Middle frontal gyrus (tissue), 1 donor: ENCODE results near the gene NTMT1.
"Not testable (repeated sequence)": the region's sequence is repeated elsewhere in the genome, so short reads cannot be mapped to it uniquely, and the experiment has no call there.

Source experiments
- DNase-seq: peaks from one replicate; pipeline ENCODE4 v3.0.0-alpha.2; 2015; ENCODE audit warnings: low spot score; ENCODE audit errors: extremely low spot score

The NTMT1 gene

GRCh38 chr9:129649726-129650679, 24.0 kb downstream of the NTMT1 start:
- DNase-seq = no peak

GRCh38 chr9:129650680-129651235, 24.8 kb downstream of the NTMT1 start:
- no peak for DNase-seq

DNA sequence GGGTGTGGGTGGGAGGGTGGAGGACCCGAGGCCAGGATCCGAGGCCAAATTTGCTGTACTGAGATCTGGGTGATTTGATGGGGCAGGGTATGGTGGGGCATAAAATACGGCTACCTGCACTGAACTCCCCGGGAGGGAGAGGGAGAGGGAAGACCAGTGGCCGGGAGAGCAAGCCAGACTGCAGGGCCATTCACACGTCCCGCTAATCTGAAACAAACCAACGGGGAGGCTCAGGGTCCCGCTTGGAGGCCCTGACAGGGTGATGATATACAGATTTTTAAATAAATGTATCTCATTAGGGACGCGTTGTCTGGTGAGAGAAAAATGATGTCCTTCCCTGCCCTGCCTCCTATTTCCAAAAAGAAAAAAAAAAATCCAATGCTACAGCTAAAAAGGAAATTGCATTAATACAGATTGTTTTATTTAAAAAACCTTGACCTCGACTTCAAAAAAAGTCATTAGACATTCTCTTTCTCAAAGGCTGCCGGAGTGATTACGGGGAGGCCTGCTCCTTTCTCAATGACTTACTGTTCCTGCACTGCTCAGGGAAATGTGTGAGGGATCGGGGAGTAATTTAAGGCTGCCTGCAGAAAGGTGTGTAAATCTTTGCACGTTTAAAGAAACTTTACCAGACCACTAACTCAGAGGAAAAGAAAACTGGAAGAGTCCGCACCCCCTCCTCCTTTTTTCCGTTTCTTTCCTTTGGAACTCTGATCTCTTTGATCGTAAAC, 28.0 kb downstream of the NTMT1 start:
- DNase-seq = no peak

GRCh38 chr9:129654554-129655040, 28.6 kb downstream of the NTMT1 start:
- DNase-seq = no peak

- DNase-seq = no peak
Measured at GRCh38 chr9:129655154-129655553, 29.2 kb downstream of the NTMT1 start.

DNA sequence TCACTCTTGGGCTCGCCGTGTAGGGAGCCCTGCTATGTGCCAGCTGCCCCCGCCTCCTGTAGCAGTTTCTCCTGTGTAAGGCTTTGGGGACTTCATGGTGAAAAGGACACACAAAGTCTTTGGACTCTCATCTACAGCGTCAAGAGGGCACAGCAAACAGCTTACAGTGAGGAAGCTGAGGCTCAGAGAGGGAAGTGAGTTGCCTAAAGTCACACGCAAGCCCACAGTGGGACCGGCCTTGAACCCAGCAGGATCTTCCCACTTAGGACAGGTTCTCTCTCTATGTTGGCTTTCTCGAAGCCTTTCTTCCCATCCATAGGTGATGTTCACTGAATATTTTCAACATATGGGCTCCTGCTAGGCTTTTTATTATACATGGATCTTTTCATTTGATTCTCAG, 29.7 kb downstream of the NTMT1 start:
- DNase-seq = no peak

- no peak for DNase-seq
Measured at GRCh38 chr9:129656795-129657390, 30.9 kb downstream of the NTMT1 start.

GRCh38 chr9:129661029-129661428, 35.1 kb downstream of the NTMT1 start:
- no peak for DNase-seq

GRCh38 chr9:129662239-129662638, 36.3 kb downstream of the NTMT1 start:
- DNase-seq = not testable (repeated sequence)

DNA sequence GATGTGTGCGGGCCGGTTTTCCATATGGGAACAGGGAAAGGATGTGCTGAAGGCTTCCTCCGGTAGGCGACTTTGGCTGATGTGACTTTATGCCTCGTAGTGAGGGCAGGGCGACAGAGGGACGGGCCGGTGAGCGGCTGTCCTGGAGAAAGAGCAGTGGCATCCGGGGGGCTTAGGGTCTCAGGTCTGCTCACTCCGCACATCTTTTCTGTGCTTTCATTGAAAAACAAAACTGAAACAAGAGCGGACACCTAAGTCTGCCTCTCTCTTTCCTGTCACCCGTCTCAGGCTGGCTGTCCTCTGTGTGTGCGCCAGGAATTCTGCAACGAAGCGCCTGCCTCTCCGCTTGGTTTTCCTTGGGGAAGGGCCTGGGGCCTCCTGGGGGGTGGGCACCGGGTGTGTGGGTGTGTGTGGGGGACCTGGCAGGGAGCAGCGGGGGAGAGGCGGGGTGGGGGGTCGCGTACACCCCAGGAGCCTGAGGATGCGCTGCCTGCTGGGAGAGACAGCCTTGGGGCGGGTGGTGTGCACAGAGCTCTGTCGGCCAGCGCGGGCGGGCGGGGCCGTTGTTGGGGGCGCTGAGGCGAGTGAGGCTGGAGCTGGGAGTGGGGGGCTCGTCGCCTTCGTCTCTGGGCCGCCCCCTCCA, 38.9 kb downstream of the NTMT1 start:
- DNase-seq = no peak

- DNase-seq = no peak
Measured at GRCh38 chr9:129665389-129665775, 39.4 kb downstream of the NTMT1 start, which contains the start of gene PRRX2. Gene PRRX2 (plus strand): TSS chr9:129665647. CDS start chr9:129665868, 221 bp downstream.

DNA sequence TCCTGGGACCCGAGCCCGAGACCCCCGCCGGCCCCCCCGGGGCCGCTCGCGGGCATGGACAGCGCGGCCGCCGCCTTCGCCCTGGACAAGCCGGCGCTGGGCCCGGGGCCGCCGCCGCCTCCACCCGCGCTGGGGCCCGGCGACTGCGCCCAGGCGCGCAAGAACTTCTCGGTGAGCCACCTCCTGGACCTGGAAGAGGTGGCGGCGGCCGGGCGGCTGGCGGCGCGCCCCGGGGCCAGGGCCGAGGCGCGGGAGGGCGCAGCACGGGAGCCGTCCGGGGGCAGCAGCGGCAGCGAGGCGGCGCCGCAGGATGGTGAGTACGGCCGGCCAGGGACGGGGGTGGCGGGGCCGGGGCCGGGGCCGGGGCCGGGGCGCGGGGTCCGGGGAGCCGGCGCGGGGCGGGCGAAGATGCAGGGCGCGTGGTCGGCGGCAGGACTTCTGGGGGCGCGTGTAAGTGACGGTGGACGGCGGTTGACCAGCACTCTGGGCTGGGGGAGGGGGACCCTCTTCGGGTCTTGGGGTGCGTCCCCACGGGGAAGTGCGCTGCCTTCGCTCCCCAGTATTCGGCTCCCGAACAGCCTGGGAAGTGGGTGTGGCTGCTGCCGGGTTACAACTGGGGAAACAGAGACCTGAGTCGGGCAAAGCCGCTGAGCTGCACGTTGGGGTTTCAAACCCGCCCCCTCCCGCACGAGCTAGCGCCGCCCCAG, 40.0 kb downstream of the NTMT1 start:
- DNase-seq = no peak

DNA sequence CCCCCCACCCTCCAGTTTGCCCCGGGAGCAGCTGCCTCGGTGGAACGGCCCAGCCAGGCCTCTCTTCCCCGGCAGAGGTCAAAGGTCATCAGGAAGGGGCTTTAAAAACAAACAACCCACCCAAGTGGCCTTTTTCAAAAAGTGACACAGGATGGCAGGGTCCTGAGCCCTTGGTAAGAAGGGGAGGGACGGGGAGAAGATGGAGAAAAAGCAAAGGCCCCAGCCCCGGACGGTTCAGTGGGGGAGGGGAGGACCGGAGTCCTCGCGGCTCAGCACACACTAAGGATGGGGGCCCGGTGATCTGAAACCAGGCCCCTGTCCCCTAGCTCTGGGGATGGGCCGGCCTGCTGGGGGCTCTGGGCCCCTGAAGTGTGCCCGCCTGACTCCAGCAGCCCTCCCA, 40.6 kb downstream of the NTMT1 start:
- DNase-seq = no peak

- no peak for DNase-seq
Measured at GRCh38 chr9:129667378-129667777, 41.4 kb downstream of the NTMT1 start.

DNA sequence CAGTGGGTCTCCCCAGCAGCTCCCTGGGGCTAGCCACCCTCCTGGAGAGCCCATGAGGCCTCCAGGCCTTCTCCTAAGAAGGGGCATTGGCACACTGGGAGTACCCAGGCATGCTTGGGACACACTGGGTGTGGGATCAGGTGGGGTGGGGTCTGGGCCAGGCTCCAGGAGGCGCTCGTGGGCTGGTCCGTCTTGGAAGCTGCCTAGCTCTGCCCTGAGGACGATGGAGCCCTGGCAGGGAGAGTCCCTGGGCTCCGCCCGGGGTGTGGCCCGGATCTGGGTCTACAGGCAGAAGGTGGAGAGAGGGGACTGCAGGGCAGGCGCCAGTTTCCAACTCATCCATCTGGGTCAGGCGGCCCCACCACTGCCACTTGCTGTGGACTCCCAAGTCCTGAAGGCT, 41.9 kb downstream of the NTMT1 start:
- no peak for DNase-seq

DNA sequence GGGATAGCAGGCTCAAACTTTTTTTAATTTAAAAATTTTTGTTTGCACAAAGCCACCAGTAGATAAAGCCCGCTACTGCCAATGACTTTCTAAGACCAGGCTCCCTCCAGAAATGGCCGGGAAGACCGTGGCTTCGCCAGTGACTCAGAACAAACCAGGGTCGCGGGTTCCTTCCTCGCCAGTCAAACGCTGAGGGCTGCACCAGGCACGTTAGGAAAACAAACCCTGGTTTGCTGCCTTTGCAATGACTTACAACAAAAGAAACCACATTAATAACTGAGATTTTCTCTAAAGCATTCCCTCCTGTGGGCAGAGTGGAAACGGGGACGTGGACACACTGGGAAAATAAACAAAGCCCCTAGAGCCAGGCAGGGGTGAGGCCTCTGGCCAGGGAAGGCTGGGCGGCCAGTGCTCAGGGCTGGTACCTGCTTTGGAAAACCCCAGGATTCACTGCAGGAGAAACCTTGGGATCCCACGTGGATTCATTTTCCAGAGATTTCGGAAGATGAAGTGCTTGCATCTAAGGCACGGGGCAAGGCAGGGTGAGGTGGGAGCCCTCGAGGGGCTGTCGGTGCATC, 43.3 kb downstream of the NTMT1 start:
- DNase-seq = no peak

DNA sequence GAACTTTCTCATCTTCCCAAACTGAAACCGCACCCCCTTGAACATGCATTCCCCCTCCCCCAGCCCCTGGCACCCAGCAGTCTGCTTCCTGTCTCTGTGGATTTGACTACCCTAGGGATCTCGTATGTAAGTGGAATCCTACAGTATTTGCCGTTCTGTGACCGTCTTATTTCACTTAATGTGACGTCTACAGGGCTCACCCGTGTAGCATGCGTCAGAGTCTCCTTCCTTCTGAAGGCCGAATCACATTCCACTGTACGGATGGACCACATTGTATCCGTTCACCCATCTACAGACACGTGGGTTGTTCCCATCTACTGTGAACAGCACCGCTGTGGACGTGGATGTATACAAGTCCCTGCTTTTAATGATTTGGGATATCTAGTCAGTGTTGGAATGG, 44.0 kb downstream of the NTMT1 start:
- no peak for DNase-seq

- DNase-seq = no peak
Measured at GRCh38 chr9:129671065-129671464, 45.1 kb downstream of the NTMT1 start.

DNA sequence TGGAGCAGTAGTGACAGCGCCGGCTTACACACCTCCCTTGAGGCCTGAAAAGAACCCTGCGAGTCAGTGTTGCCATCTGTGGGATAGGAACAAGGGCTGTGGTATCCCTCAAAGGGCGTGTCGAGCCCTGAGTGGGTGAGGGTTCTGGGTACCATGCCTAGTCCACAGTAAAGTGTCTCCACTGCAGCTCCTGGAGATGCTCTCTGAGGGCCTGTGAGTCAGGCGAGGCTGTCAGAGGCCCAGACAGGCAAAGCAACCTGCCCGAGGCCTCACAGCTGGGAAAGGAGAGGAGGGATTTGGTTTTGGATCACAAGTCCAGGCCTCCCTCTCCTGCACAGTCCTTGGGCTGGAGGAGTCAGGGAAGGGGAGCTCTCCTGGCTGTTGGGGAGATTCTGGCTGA, 45.6 kb downstream of the NTMT1 start:
- no peak for DNase-seq

- no peak for DNase-seq
Measured at GRCh38 chr9:129672702-129673101, 46.7 kb downstream of the NTMT1 start.
